ENCODE measurements around the gene CRTAP.

Gene CRTAP

DNA sequence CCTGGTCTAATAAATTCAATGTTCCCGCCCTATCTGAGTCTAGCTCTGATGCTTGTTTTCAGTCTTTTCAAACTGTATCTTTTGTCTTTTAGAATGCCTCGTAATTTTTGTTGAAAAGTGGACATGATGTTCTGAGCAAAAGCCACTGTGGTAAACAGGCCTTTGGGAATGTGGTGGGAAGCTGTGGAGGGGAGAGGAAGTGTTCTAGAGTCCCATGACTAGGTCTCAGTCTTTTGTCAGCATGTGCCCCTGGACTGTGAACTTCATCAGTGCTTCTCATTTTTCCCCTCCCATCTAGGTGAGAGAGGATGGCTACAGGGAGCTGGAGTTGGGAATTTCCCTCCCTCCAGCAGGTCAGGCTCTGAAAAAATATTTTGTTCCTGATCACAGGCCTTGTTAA, 71.0 kb downstream of the CRTAP start:
- Histone ChIP-seq H3K27ac (ENCODE audit: poor library complexity, severe bottlenecking) (no peak overlapping the region), H3K4me3 (ENCODE audit: severe bottlenecking) (no peak overlapping the region), H3K27me3 (ENCODE audit: insufficient read depth, poor library complexity, severe bottlenecking) (no peaks in the 10 kb centered on the region), H3K36me3 (ENCODE audit: low read depth) (no peaks in the 10 kb centered on the region), H3K4me1 (ENCODE audit: insufficient read depth, poor library complexity, severe bottlenecking) (no peaks in the 10 kb centered on the region), H3K9me3 (ENCODE audit: severe bottlenecking) (no peaks in the 10 kb centered on the region)
- TF ChIP-seq CTCF (IDR thresholded peaks at IDR 0.05; ENCODE audit: poor library complexity, severe bottlenecking): no peak
- ATAC-seq (ENCODE audit: low read depth): no peak
- no peak for DNase-seq (ENCODE audit: low spot score)

DNA sequence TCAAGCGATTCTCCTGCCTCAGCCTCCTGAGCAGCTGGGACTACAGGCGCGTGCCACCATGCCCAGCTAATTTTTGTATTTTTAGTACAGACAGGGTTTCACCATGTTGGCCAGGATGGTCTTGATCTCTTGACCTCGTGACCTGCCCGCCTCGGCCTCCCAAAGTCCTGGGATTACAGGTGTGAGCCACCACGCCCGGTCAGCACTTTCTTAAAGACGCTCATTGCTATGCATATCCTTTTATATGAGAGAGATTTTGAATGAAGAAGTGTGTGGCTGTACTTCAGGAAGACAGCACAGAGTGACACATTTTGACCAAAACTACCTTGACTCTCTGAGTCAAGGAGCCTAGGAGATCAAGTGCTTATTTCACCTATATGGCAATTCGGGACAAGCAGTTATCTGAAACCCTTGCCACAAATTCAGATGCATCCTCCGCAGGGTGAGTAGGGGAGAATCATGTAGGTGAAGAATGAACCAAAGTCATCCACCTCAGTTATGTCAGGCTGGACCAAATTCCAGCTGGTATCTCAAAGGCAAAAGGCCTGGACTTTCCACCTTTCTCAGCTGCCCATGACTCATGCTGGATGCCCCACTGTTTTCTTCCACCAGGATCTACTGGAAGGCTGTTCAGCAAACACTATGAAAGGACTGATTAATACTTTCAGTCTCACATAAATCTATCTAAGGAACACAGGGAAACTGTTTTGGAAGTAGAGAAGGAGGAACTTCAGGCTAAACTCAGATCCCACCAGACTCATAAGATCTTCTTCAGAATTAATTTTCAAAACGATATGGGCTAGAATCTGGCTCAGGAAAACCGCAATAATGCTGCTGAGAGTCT, 72.9 kb downstream of the CRTAP start:
- Histone ChIP-seq H3K4me1 (ENCODE audit: insufficient read depth, poor library complexity, severe bottlenecking) (no peaks in the 10 kb centered on the region), H3K27ac (ENCODE audit: poor library complexity, severe bottlenecking) (no peak overlapping the region), H3K36me3 (ENCODE audit: low read depth) (no peaks in the 10 kb centered on the region), H3K4me3 (ENCODE audit: severe bottlenecking) (no peak overlapping the region), H3K27me3 (ENCODE audit: insufficient read depth, poor library complexity, severe bottlenecking) (no peaks in the 10 kb centered on the region), H3K9me3 (ENCODE audit: severe bottlenecking) (no peaks in the 10 kb centered on the region)
- no peak for TF ChIP-seq CTCF (IDR thresholded peaks at IDR 0.05; ENCODE audit: poor library complexity, severe bottlenecking)
- ATAC-seq (ENCODE audit: low read depth): no peak
- no peak for DNase-seq (ENCODE audit: low spot score)

GRCh38 chr3:33187368-33187634, 73.5 kb downstream of the CRTAP start:
- TF ChIP-seq CTCF (IDR thresholded peaks at IDR 0.05; ENCODE audit: poor library complexity, severe bottlenecking): no peak
- Histone ChIP-seq H3K36me3 (ENCODE audit: low read depth) (no peaks in the 10 kb centered on the region), H3K4me1 (ENCODE audit: insufficient read depth, poor library complexity, severe bottlenecking) (no peaks in the 10 kb centered on the region), H3K27me3 (ENCODE audit: insufficient read depth, poor library complexity, severe bottlenecking) (no peaks in the 10 kb centered on the region), H3K9me3 (ENCODE audit: severe bottlenecking) (no peaks in the 10 kb centered on the region), H3K4me3 (ENCODE audit: severe bottlenecking) (no peak overlapping the region), H3K27ac (ENCODE audit: poor library complexity, severe bottlenecking) (no peak overlapping the region)
- no peak for DNase-seq (ENCODE audit: low spot score)
- no peak for ATAC-seq (ENCODE audit: low read depth)

- Histone ChIP-seq H3K27me3 (ENCODE audit: insufficient read depth, poor library complexity, severe bottlenecking) (no peaks in the 10 kb centered on the region), H3K4me1 (ENCODE audit: insufficient read depth, poor library complexity, severe bottlenecking) (no peaks in the 10 kb centered on the region), H3K9me3 (ENCODE audit: severe bottlenecking) (no peaks in the 10 kb centered on the region), H3K36me3 (ENCODE audit: low read depth) (no peaks in the 10 kb centered on the region), H3K4me3 (ENCODE audit: severe bottlenecking) (no peak overlapping the region), H3K27ac (ENCODE audit: poor library complexity, severe bottlenecking) (no peak overlapping the region)
- ATAC-seq (ENCODE audit: low read depth) (no peak), DNase-seq (ENCODE audit: low spot score) (no peak)
- TF ChIP-seq CTCF (IDR thresholded peaks at IDR 0.05; ENCODE audit: poor library complexity, severe bottlenecking): no peak
Measured at GRCh38 chr3:33194303-33194702, 80.5 kb downstream of the CRTAP start.

GRCh38 chr3:33196538-33196937, 82.7 kb downstream of the CRTAP start:
- no peaks in the 10 kb centered on the region for H3K4me1 ChIP-seq (ENCODE audit: insufficient read depth, poor library complexity, severe bottlenecking)
- H3K36me3 ChIP-seq (ENCODE audit: low read depth): no peaks in the 10 kb centered on the region
- no peak for TF ChIP-seq CTCF (IDR thresholded peaks at IDR 0.05; ENCODE audit: poor library complexity, severe bottlenecking)
- no peak for ATAC-seq (ENCODE audit: low read depth)
- no peaks in the 10 kb centered on the region for H3K9me3 ChIP-seq (ENCODE audit: severe bottlenecking)
- no peak overlapping the region for H3K27ac ChIP-seq (ENCODE audit: poor library complexity, severe bottlenecking)
- H3K4me3 ChIP-seq (ENCODE audit: severe bottlenecking): no peak overlapping the region
- DNase-seq (ENCODE audit: low spot score): no peak
- H3K27me3 ChIP-seq (ENCODE audit: insufficient read depth, poor library complexity, severe bottlenecking): no peaks in the 10 kb centered on the region
